Aorta (tissue), 5 donors: ENCODE data around the gene ARHGAP24. TPM values are rescaled to one million over a fixed set of nuclear protein-coding genes. Genes with fewer than 3 reads are reported as not detected.

Experiments
- ATAC-seq: fragments of 200-7000 bp; cut with Tn5 transposase; one replicate; pipeline ENCODE4 v1.9.1; 2022; ENCODE audit warnings: moderate library complexity; ENCODE audit not compliant: low FRiP score
- DNase-seq, 2 donors: peaks; one replicate each; pipeline ENCODE4 v3.0.0-alpha.2; 2020
- H3K27ac ChIP-seq, 2 donors: one replicate each; pipeline ENCODE4 v1.5.1; 2013; ENCODE audit warnings: low read length in 2 of 2, mild to moderate bottlenecking in 2 of 2, moderate library complexity in 2 of 2, control low read depth in 1 of 2, inconsistent platforms in 1 of 2, low read depth in 1 of 2
- H3K27me3 ChIP-seq, 2 donors: one replicate each; pipeline ENCODE4 v1.6.1; 2013; ENCODE audit warnings: control low read depth in 1 of 2, low read length in 1 of 2, mild to moderate bottlenecking in 1 of 2, moderate library complexity in 1 of 2; ENCODE audit not compliant: insufficient read depth in 2 of 2, control insufficient read depth in 1 of 2
- H3K36me3 ChIP-seq, 2 donors: one replicate each; pipeline ENCODE4 v1.6.1; 2013; ENCODE audit warnings: control low read depth in 1 of 2, low read length in 1 of 2, mild to moderate bottlenecking in 1 of 2; ENCODE audit not compliant: insufficient read depth in 2 of 2, control insufficient read depth in 1 of 2
- H3K4me1 ChIP-seq, 2 donors: one replicate each; pipeline ENCODE4 v1.6.1; 2013; ENCODE audit warnings: low read length in 2 of 2, control low read depth in 1 of 2, mild to moderate bottlenecking in 1 of 2, moderate library complexity in 1 of 2; ENCODE audit not compliant: insufficient read depth in 2 of 2, control insufficient read depth in 1 of 2
- H3K4me3 ChIP-seq, 2 donors: one replicate each; pipeline ENCODE4 v1.5.1; 2013; ENCODE audit warnings: low read length in 2 of 2, control low read depth in 1 of 2, mild to moderate bottlenecking in 1 of 2
- H3K9me3 ChIP-seq: one replicate; pipeline ENCODE4 v1.6.1; 2013; ENCODE audit warnings: mild to moderate bottlenecking, low read length; ENCODE audit not compliant: control insufficient read depth
- WGBS, 2 donors: extraction: QIAGEN DNeasy Blood & Tissue Kit; methylation state at CpG; one replicate each; pipeline ENCODE4 v1.1.7; 2013; 5-methylcytosine and 5-hydroxymethylcytosine counted together
- intact Hi-C, 2 donors: fragments of 100-400 bp; cut with DNase I; formaldehyde crosslinking; loops; one replicate each; pipeline versions ENCODE4 v1.14.2 to v1.15.0; 2022
- microRNA-seq, 2 donors: library from miRNA; unstranded; fragments of <30 nt; microRNA quantifications; one replicate each; pipeline ENCODE4 v1.2.0, GENCODE V29; 2020
- polyA plus RNA-seq, 2 donors: library from polyadenylated mRNA; stranded (reverse); fragments of 200-250 nt; gene quantifications; one replicate each; pipeline ENCODE4 v1.2.3, GENCODE V29; 2013
- total RNA-seq, 2 donors: library from RNA; stranded (reverse); fragmentation: NEBNext Ultra II Directional; extraction: Animal tissue kit (Norgen Biotek cat#: 25700); gene quantifications; one replicate each; pipeline ENCODE4 v1.2.1, GENCODE V29; 2021
- donor health status: healthy with polysubstance abuse.
- donor health status: Bipolar disorder and iron deficiency.
- donor health status: DM: no; HTN: no; CAD: no.
- donor health status: DM: no; HTN: no; CAD: no.
- donor health status: DM: yes; HTN: yes; CAD: no.

Gene ARHGAP24
- total and polyA plus RNA-seq, 4 donors: 13.4 to 35.2 (median 34.0) TPM

DNA sequence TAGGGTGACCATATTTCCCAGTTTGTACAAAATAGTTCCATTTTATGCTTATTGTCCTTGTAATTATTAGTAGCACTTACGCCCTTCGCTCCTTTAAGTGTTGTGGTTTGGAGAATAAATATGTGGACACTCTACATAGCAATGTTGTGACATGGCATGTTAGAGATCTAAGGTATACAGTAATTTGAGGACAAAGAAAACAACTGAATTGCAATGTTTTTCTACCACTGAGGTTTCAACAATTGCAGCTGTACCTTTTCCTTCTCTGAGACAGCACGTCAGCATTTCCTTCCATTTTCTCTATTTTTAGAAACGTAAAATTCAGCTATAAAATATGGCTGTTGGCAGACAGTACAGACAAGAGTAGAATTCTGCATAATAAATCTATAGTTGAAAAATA is 561.8 kb downstream of the ARHGAP24 start:
- Histone ChIP-seq H3K27ac (no peak overlapping the region), H3K4me1 (peaks cover 1 to 4% of the 10 kb centered on the region in 2 donors), H3K27me3 (no peaks in the 10 kb centered on the region), H3K9me3 (no peaks in the 10 kb centered on the region), H3K4me3 (no peak overlapping the region), H3K36me3 (no peaks in the 10 kb centered on the region)
- 60 to 68% methylated on average over 4 of the region's 4 CpGs for WGBS, 2 donors
- DNase-seq: no peak
- ATAC-seq: no peak
- intact Hi-C loops: loop anchor here in 1 of 2 donors (5.0 kb wide), 1 partner anchor 239 kb away; no protein-coding TSS in a partner anchor

DNA sequence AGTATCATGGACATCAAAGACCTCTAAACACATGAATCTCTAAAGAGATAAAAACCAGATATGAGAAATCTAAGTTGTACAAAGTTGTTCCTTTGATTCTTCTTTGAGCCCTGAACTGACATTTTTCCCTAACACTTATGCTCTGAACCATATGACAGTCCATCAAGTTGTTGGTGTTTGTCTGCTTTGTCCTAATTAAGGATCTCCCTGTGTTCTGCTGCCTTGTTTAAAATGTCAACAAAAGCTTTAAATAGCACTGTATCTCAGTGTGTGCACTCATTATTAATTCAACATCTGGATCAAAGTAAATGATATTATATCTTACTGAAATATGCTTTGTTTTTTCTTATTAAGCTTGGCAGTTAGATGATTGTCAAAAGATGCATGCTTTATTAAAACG is 563.1 kb downstream of the ARHGAP24 start:
- ATAC-seq (no peak), DNase-seq (no peak)
- H3K4me1 ChIP-seq: peaks cover 0 to 4% of the 10 kb centered on the region in 2 donors
- intact Hi-C loops: loop anchor here in 1 of 2 donors (5.0 kb wide), 1 partner anchor 241 kb away; no protein-coding TSS in a partner anchor
- no peak overlapping the region for H3K27ac ChIP-seq
- H3K36me3 ChIP-seq: no peaks in the 10 kb centered on the region
- H3K4me3 ChIP-seq: no peak overlapping the region
- 88 to 96% methylated on average over 1 of the region's 1 CpG for WGBS, 2 donors
- H3K9me3 ChIP-seq: no peaks in the 10 kb centered on the region
- H3K27me3 ChIP-seq: no peaks in the 10 kb centered on the region

DNA sequence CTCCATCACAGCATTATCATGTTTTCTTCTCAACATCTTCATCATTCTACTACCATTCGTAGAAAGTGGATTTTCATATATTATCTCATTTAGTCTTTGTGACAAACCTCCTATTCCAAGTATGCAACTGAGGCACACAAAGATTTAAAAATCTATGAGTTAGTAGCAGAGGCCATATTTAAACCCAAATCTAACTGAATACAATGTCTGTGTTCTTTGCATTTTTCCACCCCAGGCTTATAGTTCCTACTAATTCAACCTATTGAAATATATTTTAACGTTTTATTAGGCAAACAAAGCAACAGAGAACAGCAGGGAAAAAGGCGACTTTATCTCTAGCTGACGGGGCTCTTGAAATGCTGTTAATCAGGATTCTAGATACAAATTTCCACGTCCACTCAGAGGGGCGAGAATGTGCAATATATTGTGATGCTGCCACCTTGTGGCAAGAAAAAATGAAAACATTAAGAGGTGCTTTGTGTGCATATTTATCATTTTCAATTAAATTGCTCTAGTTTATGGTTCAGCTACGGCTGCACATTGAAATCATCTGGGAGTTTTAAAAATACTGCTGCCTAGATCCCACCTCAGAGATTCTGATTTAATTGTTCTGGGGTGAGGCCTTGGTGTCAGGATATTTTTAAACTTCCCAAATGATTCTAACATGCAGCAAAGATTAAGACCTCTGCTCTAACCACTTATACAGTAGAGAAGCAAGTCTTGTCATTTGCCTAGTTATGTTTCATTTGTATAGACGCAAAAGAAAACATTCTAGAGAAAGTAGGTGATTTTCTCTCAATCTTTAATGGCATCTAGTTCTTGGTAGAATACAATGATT is 569.0 kb downstream of the ARHGAP24 start:
- intact Hi-C loops: loop anchor here in 1 of 2 donors (2.0 to 5.0 kb wide), 2 partner anchors 247 to 897 kb away; no protein-coding TSS in a partner anchor
- 15 to 17% methylated on average over 8 of the region's 8 CpGs for WGBS, 2 donors
- H3K27me3 ChIP-seq: no peaks in the 10 kb centered on the region
- no peak overlapping the region for H3K27ac ChIP-seq
- H3K4me3 ChIP-seq: no peak overlapping the region
- H3K9me3 ChIP-seq: no peaks in the 10 kb centered on the region
- H3K4me1 ChIP-seq: no peaks in the 10 kb centered on the region
- no peaks in the 10 kb centered on the region for H3K36me3 ChIP-seq
- ATAC-seq (peak; percentile 68), DNase-seq (no peak)

DNA sequence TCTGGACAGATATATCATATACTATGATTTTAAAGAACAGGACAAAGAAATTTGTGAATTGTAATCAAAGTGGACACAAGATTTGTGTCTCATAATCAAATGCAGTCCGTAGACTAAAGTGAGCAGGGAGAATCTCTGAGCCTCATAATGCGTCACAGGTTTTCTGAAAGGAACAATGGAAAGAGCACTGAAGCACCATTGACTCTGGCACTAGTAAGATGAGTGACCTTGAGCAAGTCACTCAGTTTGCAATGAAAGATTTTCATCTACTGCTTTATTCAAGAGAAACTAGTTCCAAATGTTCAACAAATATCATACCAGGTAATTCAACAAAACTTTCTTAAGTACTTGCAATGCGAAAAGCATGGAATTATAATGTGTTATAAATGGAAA is 569.6 kb downstream of the ARHGAP24 start:
- H3K9me3 ChIP-seq: no peaks in the 10 kb centered on the region
- no peak overlapping the region for H3K4me3 ChIP-seq
- no peak for ATAC-seq
- 60 to 83% methylated on average over 3 of the region's 3 CpGs for WGBS, 2 donors
- DNase-seq: no peak
- intact Hi-C loops: loop anchor here in 1 of 2 donors (2.0 to 5.0 kb wide), 2 partner anchors 248 to 897 kb away; no protein-coding TSS in a partner anchor
- no peaks in the 10 kb centered on the region for H3K4me1 ChIP-seq
- no peaks in the 10 kb centered on the region for H3K27me3 ChIP-seq
- no peak overlapping the region for H3K27ac ChIP-seq
- H3K36me3 ChIP-seq: no peaks in the 10 kb centered on the region

DNA sequence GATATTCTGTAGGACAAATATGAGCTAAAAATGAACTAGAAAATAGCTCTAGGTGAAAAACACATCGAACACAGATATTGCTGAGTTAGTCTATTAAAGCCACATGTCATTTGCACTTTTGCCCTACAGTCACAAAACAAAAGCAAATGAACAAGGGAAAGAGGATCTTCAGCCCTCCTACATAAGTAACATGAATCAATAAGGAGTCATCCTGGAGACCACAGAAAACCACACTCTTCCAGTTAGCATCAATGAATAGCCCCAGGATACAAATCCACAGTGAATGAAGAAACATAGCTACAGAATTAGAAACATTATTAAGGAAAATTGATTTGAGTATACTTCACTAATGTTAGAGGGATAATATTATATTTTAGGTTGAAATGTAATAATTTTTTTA is 573.5 kb downstream of the ARHGAP24 start:
- DNase-seq (no peak), ATAC-seq (no peak)
- Histone ChIP-seq H3K27ac (no peak overlapping the region), H3K4me3 (no peak overlapping the region), H3K4me1 (no peaks in the 10 kb centered on the region), H3K36me3 (no peaks in the 10 kb centered on the region), H3K9me3 (no peaks in the 10 kb centered on the region), H3K27me3 (no peaks in the 10 kb centered on the region)
- WGBS, 2 donors: 74 to 86% methylated on average over 1 of the region's 1 CpG
- intact Hi-C loops: loop anchor here in 1 of 2 donors (5.0 kb wide), 1 partner anchor 896 kb away; no protein-coding TSS in a partner anchor

DNA sequence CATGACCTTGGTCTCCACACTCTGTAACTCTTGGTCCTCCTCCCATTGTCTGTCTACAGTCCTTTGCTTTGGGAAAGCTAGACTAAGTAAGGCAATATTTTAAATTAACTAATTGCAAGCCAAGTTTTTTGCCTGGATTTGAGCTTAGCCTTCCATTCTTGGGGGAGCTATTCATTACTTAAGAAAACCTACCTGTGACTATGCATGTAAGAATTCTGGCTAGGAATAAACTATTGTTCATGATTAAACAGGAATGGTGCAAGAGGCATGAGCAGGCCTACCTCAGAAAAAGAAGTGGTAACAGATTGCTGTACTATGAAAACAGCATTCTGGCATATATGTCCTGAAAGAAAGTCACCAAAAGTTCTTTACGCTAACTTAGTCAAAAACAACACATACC is 575.5 kb downstream of the ARHGAP24 start:
- ATAC-seq (no peak), DNase-seq (no peak)
- WGBS, 2 donors: 97% methylated on average over 1 of the region's 1 CpG
- no peak overlapping the region for H3K27ac ChIP-seq
- H3K4me1 ChIP-seq: no peaks in the 10 kb centered on the region
- H3K9me3 ChIP-seq: no peaks in the 10 kb centered on the region
- H3K4me3 ChIP-seq: no peak overlapping the region
- no peaks in the 10 kb centered on the region for H3K36me3 ChIP-seq
- intact Hi-C loops: loop anchor here in 1 of 2 donors (5.0 kb wide), 1 partner anchor 963 kb away; no protein-coding TSS in a partner anchor
- H3K27me3 ChIP-seq: no peaks in the 10 kb centered on the region

Small RNA genes within 50 kb of the gene (microRNA-seq; reads per million reads assigned to microRNA genes)
- gene MIR4451: 0 reads per million in 2 donors
